NCI-H2196 treated with DMSO at 0.1 percent for 48 hours (cell line): Measurements from ENCODE around the gene ITIH5.
"Not testable (repeated sequence)": the region's sequence is repeated elsewhere in the genome, so short reads cannot be mapped to it uniquely, and the experiment has no call there.

Source experiments
- DNase-seq: peaks from one replicate; lab custom pipeline; 2025; ENCODE audit not compliant: unreplicated experiment; lab: John Stamatoyannopoulos, UW

Gene ITIH5

DNA sequence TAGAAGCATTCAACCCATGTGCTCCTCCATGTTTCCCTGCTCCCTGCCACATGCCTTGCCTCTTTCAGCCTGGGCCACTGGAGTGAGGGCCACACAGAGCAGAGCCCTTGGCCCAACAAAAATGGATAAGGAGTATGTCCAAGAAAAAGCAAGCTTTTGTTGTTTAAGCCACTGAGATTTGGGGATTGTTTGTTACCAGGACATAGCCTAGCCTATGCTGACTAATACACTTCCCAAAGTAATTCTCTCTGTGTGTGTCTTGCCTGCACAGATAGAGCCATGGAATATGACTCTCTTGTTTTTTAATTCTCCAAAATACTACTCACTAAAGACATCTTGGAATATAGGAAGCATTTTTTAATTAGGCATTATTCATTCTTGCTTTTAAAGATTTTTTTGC is 22.8 kb upstream of the ITIH5 start:
- no peak for DNase-seq

DNA sequence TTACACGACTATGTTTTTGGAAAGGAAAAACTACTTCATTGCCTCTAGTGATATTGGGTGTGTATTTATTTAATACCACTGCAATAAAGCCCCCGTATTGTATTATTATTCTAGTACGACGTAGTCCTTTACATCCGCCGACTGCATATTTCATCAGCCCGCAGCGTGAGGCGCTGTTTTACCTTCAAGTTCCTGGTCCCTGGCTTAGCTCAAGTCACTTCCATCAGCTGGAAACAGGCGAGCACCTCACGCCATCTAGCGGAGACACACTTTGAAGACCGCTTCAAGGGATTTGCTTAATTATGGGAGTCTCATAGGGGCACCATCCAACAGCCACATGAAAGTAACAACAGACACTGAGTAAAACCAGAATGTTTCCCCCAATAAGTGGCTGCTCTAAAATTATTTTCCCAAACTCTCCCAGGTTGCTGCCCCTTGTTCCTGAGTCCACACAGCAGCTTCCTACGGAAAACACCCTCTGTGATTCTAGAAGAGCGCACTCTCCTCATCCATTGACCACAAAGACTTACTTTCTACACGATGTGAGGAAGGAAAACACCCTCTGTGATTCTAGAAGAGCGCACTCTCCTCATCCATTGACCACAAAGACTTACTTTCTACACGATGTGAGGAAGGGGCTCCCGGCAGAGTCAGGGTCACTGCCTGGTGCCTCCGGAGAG is 20.6 kb upstream of the ITIH5 start:
- DNase-seq = peak; percentile 42

DNA sequence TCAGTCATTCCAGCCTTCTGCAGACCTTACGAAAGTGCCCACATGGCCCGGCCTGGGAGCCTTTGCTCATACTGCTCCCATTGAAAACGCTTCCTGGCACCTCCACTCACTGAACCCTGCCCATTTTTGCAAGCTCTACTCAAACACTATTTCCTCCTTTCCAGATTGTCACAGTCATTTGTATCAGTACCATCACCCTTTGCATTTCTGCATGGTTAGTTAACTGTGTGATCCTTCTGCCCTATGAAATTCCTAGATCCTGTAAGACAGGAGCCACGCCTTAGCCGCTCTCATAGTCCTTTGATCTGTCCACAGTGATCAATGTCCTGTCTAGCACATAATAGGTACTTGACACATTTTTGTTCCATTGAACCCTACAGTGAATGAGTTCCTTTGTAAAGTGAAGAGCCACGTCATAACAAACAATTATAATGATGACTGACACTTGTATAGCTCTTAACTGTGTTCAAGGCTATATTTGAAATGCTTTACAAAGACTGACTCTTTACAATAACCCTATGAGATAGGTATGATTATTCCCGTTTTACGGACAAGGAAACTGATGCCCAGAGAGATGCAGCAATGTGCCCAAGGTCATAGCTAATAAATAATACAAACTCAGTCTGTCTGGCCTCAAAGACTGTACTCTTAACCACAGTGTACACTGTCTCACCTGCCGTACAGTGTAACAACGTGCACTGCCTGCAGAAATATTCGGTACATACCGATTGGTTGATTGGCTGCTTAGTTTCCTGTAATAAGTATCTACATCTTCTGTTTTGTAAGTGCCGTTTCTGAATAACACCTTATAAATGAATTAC is 19.8 kb upstream of the ITIH5 start:
- no peak for DNase-seq

DNA sequence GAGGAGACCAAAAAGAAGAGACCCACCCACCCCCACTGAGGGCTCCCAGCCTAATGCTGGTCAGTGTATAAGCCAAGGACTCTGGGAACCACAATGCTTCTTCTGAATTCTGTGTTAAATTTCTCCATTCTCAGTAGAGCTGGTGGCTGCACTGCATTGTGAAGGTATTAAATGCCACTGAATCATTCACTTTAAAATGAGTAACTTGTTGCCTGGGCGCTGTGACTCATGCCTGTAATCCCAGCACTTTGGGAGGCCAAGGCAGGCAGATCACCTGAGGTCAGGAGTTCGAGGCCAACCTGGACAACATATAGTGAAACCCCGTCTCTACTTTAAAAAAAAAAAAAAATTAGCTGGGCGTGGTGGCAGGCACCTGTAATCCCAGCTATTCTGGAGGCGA is 13.3 kb upstream of the ITIH5 start:
- DNase-seq = not testable (repeated sequence)

DNA sequence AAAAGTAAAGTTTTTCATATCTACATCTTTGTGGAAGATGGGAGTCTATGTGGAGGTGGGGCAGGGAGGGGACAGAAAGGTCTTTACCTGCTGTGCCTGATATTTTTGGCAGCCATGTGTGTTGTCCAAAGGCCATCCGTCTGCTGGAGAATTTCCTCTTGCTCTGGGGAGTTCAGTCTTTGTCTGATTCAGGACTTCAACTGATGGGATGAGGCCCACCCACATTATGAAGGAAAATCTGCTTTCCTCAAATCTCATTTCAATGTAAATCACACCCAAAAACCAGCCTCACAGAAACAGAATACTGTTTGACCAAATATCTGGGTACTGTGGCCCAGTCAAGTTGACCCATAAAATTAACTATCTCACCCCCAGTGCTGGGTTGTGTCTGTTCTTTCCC is 12.5 kb upstream of the ITIH5 start:
- no peak for DNase-seq

DNA sequence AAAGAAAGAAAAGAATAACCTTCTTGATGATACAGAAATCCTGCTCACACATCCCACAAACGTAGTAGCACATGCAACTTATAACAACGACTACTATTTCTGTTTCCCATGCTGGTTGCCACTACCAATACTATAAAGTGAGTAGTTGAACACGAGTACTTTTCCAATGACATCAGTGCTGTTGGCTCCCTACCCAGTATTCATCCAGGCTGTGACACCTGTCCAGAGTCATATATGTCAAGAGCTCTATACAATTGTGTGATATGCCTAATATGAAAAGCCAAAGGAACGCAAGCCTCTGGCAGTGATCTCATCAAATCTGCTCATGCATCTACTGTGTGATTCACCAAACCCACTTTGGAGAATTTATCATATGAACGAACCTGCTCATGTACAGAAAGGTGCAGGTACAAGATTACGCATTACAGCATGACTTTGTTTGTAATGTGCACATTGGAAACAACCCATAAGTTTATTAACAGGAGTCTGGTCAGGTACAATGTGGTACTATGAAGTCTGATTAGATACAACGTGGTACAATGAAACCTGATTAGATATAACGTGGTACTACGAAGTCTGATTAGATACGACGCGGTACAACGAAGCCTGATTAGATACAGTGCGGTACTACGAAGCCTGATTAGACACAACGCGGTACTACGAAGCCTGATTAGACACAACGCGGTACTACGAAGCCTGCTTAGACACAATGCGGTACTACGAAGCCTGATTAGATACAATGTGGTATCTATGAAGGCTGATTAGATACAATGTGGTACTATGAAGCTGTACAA is 5.8 kb upstream of the ITIH5 start:
- DNase-seq = no peak

DNA sequence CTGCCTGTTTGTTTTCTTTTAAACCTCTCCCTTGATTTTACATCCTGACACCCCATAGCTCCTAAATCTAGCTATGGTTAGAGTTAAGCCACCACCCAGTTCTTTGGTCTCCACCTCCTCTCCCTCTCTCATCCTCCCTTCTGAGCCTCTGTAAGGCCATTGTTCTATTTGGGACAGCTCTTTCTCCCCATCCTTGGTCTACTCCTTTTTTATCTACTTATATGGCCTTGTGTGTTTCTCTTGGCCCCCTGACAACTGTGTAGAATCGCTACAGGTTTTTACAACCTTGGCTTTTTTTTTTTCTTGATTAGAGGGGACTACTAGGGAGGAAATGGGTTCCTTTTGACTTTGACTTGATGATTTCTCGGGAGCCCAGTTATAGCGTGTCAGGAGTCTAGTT is 3.4 kb upstream of the ITIH5 start:
- DNase-seq = no peak

DNA sequence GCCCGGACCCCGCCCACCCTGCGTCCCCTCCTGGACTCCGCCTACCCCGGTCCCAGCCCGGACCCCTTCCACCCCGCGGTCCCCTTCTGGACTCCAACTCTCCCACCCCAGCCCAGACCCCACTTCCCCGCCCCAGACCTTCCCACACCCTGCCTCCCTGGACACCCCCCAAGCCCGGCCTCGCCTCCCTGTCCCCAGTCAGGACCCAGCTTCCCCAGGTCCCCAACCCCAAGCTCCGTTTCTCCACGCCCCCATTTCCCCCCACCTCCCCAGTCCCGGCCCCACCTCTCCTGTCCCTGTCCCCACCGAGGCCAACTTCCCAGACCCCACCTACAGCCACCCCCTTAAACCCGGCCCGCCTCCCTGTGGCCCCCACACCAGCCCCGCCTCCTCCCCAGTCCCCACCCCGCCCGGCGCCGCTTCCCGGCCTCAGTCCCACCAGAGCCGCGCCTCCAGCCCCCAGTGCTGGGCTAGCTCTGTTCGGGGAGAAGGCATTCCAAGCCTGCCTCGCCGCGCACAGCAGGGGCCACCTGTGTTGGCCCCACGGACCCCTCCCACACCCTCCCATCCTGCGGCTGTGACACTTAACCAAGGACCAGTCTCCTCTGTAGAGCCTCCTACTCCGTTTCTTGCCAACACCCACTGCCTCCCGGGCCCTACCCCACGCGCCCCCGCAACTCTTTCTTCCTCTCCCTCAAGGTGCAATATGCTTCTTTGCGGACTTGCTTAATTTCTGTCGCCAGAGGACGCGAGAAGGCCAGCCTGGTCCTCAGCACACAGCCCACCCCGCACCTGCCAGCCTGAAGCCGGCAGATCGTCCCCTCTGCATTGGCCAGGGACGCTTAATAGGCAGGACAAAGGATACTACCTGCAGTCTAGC is 736 bp upstream of the ITIH5 start:
- DNase-seq = no peak

DNA sequence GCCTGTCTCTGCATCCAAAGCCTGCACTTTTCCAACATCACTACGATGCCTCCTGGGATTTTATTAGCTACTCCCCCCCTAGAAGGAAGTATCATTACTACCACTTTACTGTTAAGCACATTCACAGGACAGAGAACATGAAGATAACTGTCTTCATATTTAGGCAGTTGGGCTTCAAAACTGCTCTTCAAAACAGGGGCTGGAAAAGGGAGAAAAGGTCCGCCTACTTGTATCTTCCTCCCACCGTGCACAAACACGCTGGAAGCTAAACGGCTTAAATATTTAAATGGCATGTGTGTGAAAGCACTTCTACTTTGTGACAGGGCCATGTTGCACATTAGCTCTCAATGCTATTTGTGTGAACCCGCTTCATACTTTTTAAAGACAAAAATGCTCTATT is 999 bp downstream of the ITIH5 start:
- DNase-seq = no peak

DNA sequence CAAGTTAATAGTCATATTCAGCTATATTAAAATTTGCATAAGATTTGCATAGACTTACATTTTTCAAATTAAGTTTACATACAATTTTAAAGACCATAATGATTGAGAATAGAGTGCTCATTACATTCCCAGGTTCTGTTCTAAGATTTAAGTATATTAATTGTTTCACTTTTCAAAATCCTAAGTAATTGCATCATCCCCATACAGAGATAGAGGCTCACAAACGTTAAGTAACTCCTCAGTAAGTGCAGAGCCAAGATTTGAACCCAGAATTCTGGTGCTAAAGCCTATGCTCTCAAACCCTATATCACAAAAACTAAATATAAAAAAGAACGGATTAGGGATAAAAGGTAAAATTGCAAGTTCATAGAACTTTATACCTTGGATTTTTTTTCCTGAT is 2.1 kb downstream of the ITIH5 start:
- DNase-seq = no peak

DNA sequence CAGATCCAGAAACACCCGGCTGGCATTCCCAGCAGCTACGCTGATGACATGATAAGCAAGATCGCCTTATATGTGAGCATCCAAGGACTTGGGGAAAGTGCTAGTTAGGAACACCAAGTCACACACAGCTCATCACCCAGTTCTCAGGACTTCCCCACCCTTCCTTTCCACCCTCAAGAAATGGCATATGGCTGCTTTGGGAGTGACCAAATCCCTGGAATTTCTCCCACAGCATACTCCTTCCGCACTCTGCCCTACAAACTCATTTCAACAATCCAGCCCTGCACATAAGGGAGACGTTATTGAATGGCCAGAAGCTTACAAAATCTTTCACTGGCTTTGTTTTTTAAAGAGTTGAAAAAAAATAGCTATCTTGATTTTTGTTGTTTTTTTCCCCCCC is 4.2 kb downstream of the ITIH5 start:
- DNase-seq = no peak

DNA sequence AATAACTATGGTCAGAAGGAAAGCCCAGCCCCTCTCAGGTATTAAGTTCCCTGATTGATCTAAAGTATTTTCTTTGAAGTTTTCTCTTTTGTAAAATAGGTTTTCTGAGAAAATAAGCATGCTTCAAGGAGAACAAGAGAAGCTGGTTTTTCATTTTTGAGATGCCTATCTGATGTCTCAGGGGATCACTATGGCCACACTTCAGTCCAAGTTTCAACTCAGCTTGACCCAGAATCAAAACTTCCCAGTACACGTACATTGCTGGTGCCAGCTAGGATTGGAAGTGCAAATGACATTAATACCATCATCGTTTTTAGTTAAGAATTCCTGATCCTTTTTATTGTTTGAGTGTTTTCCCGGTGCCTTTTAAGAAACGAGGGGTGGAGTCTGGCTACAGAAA is 7.2 kb downstream of the ITIH5 start:
- DNase-seq = no peak

DNA sequence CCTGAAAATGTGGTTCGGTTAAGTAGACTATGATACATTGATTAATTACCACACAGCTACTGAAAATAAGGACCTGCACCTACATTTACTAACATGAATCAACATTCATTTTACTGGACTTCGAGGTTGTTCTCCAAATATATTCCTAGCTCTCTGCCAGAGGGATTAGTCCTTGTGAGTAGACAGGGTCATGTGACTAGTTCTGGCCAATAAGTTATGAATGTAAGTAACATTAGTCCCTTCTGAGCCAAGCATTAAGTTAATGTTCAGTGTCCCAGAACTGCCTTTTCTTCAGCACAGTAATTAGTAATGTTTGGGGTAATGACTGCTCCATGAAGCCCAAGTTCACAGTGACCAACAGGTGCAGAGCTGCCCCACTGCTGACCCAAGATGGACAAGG is 9.2 kb downstream of the ITIH5 start:
- DNase-seq = no peak

DNA sequence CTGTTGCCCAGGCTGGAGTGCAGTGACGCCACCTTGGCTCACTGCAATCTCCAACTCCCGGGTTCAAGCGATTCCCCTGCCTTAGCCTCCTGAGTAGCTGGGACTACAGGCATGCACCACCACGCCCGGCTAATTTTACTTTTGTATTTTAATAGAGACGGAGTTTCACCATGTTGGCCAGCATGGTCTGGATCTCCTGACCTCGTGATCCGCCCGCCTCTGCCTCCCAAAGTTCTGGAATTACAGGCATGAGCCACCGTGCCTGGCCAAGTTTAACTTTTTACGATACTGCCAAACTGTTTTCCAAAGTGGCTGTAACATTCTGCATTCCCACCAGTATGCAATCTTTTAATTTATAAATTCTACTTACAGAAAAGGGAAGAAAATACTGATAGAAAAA is 9.7 kb downstream of the ITIH5 start:
- not testable (repeated sequence) for DNase-seq

DNA sequence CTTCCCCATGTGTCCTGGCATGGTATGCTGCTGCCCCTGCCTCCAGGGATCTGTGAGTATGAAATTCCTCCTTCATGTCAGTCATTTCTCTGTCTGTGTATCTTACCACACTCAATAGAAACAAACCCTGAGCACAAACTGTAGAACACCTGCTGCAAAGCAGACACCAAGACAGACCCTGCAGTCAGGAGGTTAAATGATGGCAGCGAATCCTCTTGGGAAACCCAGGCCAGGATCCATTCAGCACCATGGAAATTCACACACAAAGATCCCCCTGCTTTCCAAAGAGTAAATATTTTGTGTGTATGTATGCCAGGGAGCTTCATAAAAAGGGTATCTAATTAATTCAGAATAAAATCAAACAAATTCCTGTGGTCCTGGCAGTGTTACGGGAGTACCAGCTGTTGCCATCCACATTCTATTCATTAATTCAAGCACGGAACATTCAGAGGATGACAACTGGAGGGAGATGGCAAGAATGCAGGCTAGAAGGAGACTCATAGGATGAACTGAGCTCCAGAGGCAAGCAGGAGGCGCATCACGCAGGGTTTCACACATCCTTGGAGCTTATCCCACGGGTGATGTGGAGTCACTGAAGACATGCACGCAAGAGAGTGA is 14.8 kb downstream of the ITIH5 start:
- no peak for DNase-seq

DNA sequence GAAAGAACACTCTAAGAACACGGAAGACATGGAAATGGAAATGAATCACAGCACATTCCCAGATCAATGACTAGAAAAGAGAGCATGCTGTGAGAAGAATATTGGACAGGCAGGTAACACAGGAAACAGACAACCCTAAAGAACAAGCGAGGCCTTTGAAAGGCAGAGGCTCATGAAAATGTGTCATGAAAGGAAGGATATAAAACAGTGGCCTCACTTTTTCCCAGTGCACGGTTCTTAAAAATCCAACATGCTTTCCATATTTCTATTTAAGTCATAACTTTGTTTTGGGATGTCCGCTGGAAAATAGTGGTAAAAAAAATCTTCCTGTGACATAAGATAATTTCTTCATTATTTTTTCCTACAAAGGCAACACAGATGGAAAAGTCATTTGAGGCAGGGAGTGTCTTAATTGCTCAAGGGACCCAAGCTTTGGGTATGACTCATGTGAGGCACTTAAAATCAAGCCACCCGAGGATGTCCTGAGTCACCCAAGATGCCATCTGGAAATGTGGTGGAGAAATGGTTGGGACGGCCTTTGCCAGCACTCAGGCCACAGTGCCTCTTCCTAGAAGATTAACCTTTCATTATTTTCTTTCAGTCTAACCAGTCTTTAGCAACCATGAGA is 17.0 kb downstream of the ITIH5 start:
- no peak for DNase-seq

DNA sequence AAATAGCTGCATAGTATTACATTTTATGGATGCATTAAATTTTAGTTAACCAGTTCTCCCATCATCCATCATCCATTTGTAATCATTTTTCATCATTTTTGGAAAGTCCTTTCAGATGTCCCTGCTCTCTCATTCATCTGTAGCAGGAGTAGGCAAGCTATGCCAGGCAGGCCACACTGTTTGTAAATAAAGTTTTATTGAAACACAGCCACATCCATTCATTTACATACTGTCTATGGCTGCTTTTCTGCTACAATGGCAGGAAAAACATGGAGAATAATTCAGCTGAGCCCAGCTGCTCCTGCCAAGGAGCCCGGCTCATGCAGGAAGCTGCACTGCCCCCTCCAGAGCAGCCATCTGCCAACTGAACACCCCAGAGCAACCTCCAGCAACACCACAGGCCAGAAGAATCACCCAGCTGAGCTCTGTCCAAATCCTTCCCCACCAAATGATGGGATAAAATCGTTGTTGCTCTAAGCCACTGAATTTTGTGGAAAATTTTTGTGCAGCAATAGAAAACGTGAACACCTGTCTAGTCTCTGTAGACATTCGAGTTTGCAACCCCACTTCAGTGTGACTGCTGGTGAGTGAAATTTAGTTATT is 19.6 kb downstream of the ITIH5 start:
- no peak for DNase-seq

DNA sequence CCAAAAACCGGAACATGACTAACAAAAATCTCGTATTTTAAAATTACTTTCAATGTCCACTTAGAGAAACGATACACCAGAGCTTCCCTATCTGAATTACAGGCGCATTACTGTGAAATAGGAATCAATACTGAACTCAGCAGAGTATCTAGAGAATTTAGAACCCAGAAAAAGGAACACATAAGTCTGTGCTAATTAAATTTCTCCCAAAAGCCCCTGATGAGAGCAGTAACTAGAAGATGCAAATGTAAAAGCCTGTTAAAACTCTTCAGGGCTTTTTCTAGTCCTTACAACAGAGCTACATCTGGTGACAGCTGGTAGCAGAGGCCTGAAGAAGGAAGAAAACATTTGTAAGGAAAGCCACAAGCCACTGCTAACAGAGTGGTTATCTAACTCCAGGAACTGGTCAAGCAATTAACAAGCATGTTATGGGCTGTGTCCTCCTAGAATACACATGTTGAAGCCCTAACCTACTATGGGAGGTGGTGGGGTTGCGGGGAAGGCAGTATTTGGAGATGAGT is 24.2 kb downstream of the ITIH5 start:
- no peak for DNase-seq

DNA sequence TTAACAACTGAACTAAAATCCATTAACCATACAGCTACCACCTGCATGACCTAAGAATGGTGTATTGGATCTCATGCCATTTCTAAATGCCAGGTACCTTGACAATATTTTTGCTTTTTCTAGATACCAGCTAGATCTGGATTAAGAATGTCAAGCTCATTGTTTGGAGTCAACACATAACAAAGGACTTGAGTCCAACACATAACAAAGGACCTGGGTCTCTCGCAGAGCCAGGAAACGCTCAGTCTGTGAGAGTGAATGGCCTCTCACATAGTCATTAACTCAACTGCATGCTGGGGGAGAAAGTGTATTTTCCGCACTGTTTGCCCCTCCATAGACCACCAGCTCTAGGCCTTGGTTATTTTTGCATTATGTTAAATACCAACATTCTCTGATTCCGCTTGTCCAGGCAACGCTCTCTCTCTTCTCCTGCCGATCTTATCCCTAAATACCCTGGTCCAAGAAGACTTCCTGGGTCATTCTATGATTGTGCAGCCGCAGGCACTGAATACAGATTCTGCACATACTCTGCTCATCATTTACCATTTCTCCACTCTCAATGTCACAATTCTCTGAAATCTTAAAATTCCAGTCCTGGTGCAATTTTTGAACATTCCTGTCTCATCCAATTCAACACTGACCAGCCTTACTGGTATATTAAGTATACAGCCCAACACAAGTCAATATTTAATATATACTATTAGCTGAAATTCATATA is 31.2 kb downstream of the ITIH5 start:
- no peak for DNase-seq
